RWPE2 (cell line): Measurements from ENCODE around the gene XIRP1.

ENCODE experiments used
- ATAC-seq: fragments of 200-7000 bp; cut with Tn5 transposase; 3 replicates; pipeline ENCODE4 v1.9.1; 2021; ENCODE audit warnings: low read depth
- DNase-seq: peaks from one replicate; pipeline ENCODE4 v3.0.0-alpha.2; 2020; ENCODE audit warnings: low spot score
- H3K27ac ChIP-seq: fragments of 450-650 bp; 2 replicates; pipeline ENCODE4 v1.5.1; 2017; ENCODE audit warnings: mild to moderate bottlenecking; ENCODE audit not compliant: poor library complexity, severe bottlenecking
- H3K27me3 ChIP-seq: fragments of 250-450 bp; sonication (Bioruptor Pico); 2 replicates; pipeline ENCODE4 v1.5.1; 2021; ENCODE audit warnings: mild to moderate bottlenecking, moderate library complexity; ENCODE audit not compliant: insufficient read depth, poor library complexity, severe bottlenecking
- H3K36me3 ChIP-seq: fragments of 250-450 bp; sonication (Bioruptor Pico); 2 replicates; pipeline ENCODE4 v1.5.1; 2020; ENCODE audit warnings: low read depth, mild to moderate bottlenecking, moderate library complexity
- H3K4me1 ChIP-seq: fragments of 250-450 bp; sonication (Bioruptor Pico); 2 replicates; pipeline ENCODE4 v1.5.1; 2021; ENCODE audit warnings: mild to moderate bottlenecking, moderate library complexity; ENCODE audit not compliant: insufficient read depth, poor library complexity, severe bottlenecking
- H3K4me3 ChIP-seq: fragments of 250-450 bp; sonication (Bioruptor Pico); 2 replicates; pipeline ENCODE4 v1.5.1; 2021; ENCODE audit warnings: mild to moderate bottlenecking, moderate library complexity; ENCODE audit not compliant: severe bottlenecking
- H3K9me3 ChIP-seq: fragments of 250-450 bp; sonication (Bioruptor Pico); 2 replicates; pipeline ENCODE4 v1.5.1; 2021; ENCODE audit warnings: mild to moderate bottlenecking, moderate library complexity; ENCODE audit not compliant: severe bottlenecking
- TF ChIP-seq, protein P1 (sequence below): fragments of 450-650 bp; IDR thresholded peaks from one replicate; pipeline ENCODE4 v1.5.1; 2017; ENCODE audit warnings: mild to moderate bottlenecking, moderate library complexity; ENCODE audit not compliant: poor library complexity, severe bottlenecking

Gene XIRP1

DNA sequence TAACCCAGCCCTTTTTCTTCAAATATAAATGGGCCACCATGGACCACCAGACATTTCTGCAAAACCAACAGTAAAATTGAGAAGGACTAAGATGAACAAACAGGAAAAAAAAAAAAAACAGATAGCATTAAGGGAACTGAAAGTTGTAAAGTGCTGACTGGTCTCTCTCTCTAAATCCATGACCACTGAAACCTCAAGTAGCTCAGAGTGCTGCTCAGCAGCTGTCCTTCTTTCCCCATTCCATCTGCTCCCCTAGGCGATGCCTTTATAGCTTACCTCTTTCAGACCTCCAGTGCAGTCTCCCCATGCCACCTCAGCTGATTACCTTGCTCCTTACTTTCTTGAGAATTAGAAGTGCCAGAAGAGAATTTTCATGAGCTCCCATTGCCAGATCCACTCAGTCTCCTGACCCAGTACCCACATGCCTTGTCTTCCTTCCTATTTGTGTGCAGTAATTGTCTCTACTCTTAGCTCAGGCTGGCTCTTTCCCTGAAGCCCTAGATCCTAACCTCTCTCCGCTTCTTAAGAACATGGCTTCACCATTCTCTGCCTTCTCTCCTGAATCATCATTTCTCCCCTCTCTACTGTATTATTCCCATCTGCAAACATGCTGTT is 23.9 kb upstream of the XIRP1 start:
- Histone ChIP-seq H3K9me3 (no peaks in the 10 kb centered on the region), H3K27ac (no peak overlapping the region), H3K4me1 (no peaks in the 10 kb centered on the region), H3K36me3 (no peaks in the 10 kb centered on the region), H3K4me3 (no peak overlapping the region), H3K27me3 (no peaks in the 10 kb centered on the region)
- TF ChIP-seq, protein P1, sequence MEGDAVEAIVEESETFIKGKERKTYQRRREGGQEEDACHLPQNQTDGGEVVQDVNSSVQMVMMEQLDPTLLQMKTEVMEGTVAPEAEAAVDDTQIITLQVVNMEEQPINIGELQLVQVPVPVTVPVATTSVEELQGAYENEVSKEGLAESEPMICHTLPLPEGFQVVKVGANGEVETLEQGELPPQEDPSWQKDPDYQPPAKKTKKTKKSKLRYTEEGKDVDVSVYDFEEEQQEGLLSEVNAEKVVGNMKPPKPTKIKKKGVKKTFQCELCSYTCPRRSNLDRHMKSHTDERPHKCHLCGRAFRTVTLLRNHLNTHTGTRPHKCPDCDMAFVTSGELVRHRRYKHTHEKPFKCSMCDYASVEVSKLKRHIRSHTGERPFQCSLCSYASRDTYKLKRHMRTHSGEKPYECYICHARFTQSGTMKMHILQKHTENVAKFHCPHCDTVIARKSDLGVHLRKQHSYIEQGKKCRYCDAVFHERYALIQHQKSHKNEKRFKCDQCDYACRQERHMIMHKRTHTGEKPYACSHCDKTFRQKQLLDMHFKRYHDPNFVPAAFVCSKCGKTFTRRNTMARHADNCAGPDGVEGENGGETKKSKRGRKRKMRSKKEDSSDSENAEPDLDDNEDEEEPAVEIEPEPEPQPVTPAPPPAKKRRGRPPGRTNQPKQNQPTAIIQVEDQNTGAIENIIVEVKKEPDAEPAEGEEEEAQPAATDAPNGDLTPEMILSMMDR, result no peak
- no peak for ATAC-seq
- no peak for DNase-seq

DNA sequence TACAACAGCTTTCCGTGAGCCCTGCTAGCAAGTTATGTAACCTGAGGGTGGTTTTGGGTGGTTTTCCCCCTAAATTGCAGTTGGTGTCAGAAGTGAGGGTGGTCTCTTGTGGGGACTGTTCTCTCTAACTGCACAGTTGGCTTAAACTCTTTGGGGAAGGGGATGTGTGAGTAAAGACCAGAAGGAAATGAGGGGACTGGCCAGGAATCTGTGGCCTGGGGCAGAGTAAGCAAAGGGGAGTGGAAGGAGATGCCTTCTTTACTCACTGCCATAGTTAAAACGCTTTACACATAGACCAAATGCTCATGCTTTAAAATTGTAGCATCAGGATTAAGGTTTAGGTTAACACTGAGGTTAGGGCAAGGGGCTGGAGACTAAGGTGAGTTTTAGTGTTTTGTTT is 21.2 kb upstream of the XIRP1 start:
- H3K9me3 ChIP-seq, result no peaks in the 10 kb centered on the region
- no peaks in the 10 kb centered on the region for H3K27me3 ChIP-seq
- H3K27ac ChIP-seq, result no peak overlapping the region
- TF ChIP-seq, protein P1, result no peak
- H3K4me1 ChIP-seq, result no peaks in the 10 kb centered on the region
- H3K36me3 ChIP-seq, result no peaks in the 10 kb centered on the region
- ATAC-seq, result no peak
- no peak overlapping the region for H3K4me3 ChIP-seq
- DNase-seq, result no peak

DNA sequence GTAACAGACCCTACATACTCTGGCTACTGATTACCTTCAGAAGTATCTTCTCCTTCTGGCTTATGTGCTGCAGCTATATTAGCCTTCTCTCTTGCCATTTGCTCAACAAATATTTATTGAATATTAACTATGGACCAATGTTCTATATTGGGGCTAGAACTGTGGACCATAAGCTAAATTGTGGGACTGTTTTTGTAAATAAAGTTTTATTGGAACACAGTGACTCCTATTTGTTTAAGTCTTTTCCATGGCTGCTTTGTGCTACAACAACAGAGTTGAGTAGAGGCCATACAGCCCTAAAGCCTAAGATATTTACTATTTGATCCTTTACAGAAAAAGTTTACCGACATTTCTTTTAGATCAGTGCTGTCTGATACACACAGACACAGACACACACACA is 20.3 kb upstream of the XIRP1 start:
- ATAC-seq, result no peak

DNA sequence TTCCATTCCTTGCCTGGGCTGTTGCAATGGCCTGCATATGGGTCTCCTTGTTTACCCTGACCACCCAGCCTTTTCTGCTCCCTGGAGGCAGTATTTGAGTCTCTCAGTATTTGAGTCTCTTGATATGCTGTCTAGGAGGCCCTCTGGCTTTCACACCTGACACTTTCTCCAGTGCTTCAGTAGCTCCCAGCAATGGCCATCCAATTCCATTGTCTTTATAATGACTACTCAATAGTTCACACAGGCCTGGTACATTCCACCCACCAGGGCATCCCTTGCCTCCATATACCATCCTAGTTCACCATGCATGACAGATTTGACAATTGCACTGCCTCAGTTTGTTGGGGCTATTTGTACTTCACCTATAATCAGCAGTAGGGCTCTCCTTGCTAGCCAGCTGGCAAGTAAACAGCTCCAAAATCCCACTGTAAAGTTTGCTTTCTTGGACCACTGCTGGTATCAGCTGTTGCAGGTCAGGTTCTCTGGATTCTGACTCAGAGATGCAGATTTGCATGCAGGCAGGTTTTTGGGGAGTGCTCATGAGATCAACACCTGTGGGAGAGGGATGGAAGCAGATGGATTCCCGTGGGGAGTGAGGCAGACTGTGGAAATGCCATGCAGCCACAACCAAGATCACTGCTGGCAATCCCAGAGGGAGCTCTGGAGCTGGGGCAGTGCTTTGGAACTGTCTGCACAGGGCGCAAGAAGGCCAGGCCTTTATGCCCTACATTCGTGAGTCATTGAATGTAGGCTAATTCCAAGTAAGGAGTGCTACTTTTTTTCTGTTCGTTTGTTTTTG is 19.1 kb upstream of the XIRP1 start:
- Histone ChIP-seq H3K4me3 (no peak overlapping the region), H3K36me3 (no peaks in the 10 kb centered on the region), H3K27ac (no peak overlapping the region), H3K9me3 (no peaks in the 10 kb centered on the region), H3K27me3 (no peaks in the 10 kb centered on the region), H3K4me1 (no peaks in the 10 kb centered on the region)
- ATAC-seq (no peak), DNase-seq (no peak)
- TF ChIP-seq, protein P1, result no peak

More for the DNA sequence above, 20.3 kb upstream of the XIRP1 start:
- Histone ChIP-seq H3K4me3 (no peak overlapping the region), H3K4me1 (no peaks in the 10 kb centered on the region), H3K9me3 (no peaks in the 10 kb centered on the region), H3K27me3 (no peaks in the 10 kb centered on the region), H3K36me3 (no peaks in the 10 kb centered on the region), H3K27ac (no peak overlapping the region)
- no peak for DNase-seq
- TF ChIP-seq, protein P1, result no peak

- ATAC-seq, result no peak
- Histone ChIP-seq H3K36me3 (no peaks in the 10 kb centered on the region), H3K27me3 (no peaks in the 10 kb centered on the region), H3K4me3 (no peak overlapping the region), H3K9me3 (no peaks in the 10 kb centered on the region), H3K27ac (no peak overlapping the region), H3K4me1 (no peaks in the 10 kb centered on the region)
- no peak for DNase-seq
- TF ChIP-seq, protein P1, result no peak
These were observed 17.7 kb upstream of the XIRP1 start for GRCh38 chr3:39210078-39210477.
